ENCODE data around the gene CDH13. TPM values are rescaled to one million over a fixed set of nuclear protein-coding genes. Genes with fewer than 3 reads are reported as not detected.

Gene CDH13
- polyA plus RNA-seq, 1 donor from 2014 or later: 3.2 TPM

DNA sequence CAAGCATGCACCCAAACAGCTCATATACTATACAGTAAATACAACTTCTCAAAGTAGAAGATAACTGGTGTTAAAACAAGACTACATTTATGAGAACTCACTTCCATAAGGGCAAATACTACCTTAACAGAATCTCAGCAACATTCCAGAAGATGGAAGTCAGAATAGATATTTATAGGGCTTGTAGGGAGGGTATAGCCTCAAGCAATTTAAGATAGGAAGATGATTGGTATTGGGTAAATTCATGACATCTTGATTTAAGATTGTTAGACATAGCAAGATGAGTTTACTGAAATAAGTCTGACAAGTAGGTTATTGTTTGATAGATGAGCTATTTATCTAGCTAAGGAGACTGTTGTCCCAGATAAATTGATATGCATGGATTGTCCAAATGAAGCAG, 250.2 kb downstream of the CDH13 start:
- no peaks in the 10 kb centered on the region for H3K27me3 ChIP-seq (ENCODE audit: insufficient read depth, low read depth, low read length)
- no peak overlapping the region for H3K27ac ChIP-seq (ENCODE audit: low read length)
- H2AFZ ChIP-seq (ENCODE audit: low read depth, low read length): no peak overlapping the region
- H3K9me3 ChIP-seq (ENCODE audit: low read length): no peaks in the 10 kb centered on the region
- H3K79me2 ChIP-seq (replicated peaks; ENCODE audit: insufficient read depth, low read length): no peaks in the 10 kb centered on the region
- no peak for TF ChIP-seq SMC3 (conservative IDR thresholded peaks at IDR 0.05; ENCODE audit: poor library complexity)
- no peak for TF ChIP-seq RAD21 (conservative IDR thresholded peaks at IDR 0.05)
- no peak for TF ChIP-seq EP300 (conservative IDR thresholded peaks at IDR 0.05; ENCODE audit: poor library complexity, severe bottlenecking)
- TF ChIP-seq, protein P1, sequence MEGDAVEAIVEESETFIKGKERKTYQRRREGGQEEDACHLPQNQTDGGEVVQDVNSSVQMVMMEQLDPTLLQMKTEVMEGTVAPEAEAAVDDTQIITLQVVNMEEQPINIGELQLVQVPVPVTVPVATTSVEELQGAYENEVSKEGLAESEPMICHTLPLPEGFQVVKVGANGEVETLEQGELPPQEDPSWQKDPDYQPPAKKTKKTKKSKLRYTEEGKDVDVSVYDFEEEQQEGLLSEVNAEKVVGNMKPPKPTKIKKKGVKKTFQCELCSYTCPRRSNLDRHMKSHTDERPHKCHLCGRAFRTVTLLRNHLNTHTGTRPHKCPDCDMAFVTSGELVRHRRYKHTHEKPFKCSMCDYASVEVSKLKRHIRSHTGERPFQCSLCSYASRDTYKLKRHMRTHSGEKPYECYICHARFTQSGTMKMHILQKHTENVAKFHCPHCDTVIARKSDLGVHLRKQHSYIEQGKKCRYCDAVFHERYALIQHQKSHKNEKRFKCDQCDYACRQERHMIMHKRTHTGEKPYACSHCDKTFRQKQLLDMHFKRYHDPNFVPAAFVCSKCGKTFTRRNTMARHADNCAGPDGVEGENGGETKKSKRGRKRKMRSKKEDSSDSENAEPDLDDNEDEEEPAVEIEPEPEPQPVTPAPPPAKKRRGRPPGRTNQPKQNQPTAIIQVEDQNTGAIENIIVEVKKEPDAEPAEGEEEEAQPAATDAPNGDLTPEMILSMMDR (IDR thresholded peaks at IDR 0.05; ENCODE audit: poor library complexity, severe bottlenecking): no peak
- TF ChIP-seq MXI1 (conservative IDR thresholded peaks at IDR 0.05; ENCODE audit: poor library complexity, severe bottlenecking): no peak
- no peak for TF ChIP-seq EZH2 (IDR thresholded peaks at IDR 0.05; ENCODE audit: borderline replicate concordance, insufficient read depth, low read length, poor library complexity, severe bottlenecking)
- TF ChIP-seq, protein P2, sequence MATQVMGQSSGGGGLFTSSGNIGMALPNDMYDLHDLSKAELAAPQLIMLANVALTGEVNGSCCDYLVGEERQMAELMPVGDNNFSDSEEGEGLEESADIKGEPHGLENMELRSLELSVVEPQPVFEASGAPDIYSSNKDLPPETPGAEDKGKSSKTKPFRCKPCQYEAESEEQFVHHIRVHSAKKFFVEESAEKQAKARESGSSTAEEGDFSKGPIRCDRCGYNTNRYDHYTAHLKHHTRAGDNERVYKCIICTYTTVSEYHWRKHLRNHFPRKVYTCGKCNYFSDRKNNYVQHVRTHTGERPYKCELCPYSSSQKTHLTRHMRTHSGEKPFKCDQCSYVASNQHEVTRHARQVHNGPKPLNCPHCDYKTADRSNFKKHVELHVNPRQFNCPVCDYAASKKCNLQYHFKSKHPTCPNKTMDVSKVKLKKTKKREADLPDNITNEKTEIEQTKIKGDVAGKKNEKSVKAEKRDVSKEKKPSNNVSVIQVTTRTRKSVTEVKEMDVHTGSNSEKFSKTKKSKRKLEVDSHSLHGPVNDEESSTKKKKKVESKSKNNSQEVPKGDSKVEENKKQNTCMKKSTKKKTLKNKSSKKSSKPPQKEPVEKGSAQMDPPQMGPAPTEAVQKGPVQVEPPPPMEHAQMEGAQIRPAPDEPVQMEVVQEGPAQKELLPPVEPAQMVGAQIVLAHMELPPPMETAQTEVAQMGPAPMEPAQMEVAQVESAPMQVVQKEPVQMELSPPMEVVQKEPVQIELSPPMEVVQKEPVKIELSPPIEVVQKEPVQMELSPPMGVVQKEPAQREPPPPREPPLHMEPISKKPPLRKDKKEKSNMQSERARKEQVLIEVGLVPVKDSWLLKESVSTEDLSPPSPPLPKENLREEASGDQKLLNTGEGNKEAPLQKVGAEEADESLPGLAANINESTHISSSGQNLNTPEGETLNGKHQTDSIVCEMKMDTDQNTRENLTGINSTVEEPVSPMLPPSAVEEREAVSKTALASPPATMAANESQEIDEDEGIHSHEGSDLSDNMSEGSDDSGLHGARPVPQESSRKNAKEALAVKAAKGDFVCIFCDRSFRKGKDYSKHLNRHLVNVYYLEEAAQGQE (IDR thresholded peaks at IDR 0.05; ENCODE audit: borderline replicate concordance): no peak
- no peak for TF ChIP-seq POLR2AphosphoS5 (IDR thresholded peaks at IDR 0.05)
- no peak for TF ChIP-seq TAF1 (IDR thresholded peaks at IDR 0.05; ENCODE audit: low read depth)
- H3K4me2 ChIP-seq (ENCODE audit: low read length): no peak overlapping the region
- no peaks in the 10 kb centered on the region for H3K36me3 ChIP-seq (ENCODE audit: insufficient read depth, low read length)
- H3K9ac ChIP-seq (ENCODE audit: low read length): no peak overlapping the region
- H3F3A ChIP-seq (ENCODE audit: insufficient read depth, low read length, poor library complexity, severe bottlenecking): no peaks in the 10 kb centered on the region
- H3K9me2 ChIP-seq (ENCODE audit: insufficient read depth, low read length): no peaks in the 10 kb centered on the region
- H4K20me1 ChIP-seq (ENCODE audit: insufficient read depth): no peaks in the 10 kb centered on the region
- no peak overlapping the region for H3K4me3 ChIP-seq (ENCODE audit: low read length)

DNA sequence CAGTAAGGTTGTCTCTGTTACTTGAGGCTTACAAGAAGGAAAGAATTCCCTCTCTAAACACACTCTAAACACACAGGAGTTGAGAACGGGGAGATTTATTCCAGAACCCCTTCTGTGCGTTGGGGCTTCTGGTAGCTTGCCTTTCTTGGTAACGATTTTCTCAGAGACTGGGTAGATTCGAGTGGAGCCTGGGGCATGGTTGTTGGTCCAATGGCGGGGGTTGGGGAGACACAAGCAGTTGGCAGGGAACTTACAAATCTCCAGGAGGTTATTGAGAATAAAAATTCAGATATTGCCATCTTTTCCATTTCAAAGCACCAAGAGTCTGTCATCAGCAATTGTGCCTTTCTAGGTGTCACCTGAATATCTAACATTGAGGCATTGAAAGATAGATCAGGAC, 251.7 kb downstream of the CDH13 start:
- Histone ChIP-seq H3K4me2 (ENCODE audit: low read length) (no peak overlapping the region), H3K27ac (ENCODE audit: low read length) (no peak overlapping the region), H3K9ac (ENCODE audit: low read length) (no peak overlapping the region), H3K9me2 (ENCODE audit: insufficient read depth, low read length) (no peaks in the 10 kb centered on the region), H3K9me3 (ENCODE audit: low read length) (no peaks in the 10 kb centered on the region), H3K27me3 (ENCODE audit: insufficient read depth, low read depth, low read length) (no peaks in the 10 kb centered on the region), H3K4me3 (ENCODE audit: low read length) (no peak overlapping the region), H3K36me3 (ENCODE audit: insufficient read depth, low read length) (no peaks in the 10 kb centered on the region), H3K79me2 (replicated peaks; ENCODE audit: insufficient read depth, low read length) (no peaks in the 10 kb centered on the region), H3F3A (ENCODE audit: insufficient read depth, low read length, poor library complexity, severe bottlenecking) (no peaks in the 10 kb centered on the region), H2AFZ (ENCODE audit: low read depth, low read length) (no peak overlapping the region), H4K20me1 (ENCODE audit: insufficient read depth) (no peaks in the 10 kb centered on the region)
- TF ChIP-seq RAD21 (conservative IDR thresholded peaks at IDR 0.05): no peak
- no peak for TF ChIP-seq TAF1 (IDR thresholded peaks at IDR 0.05; ENCODE audit: low read depth)
- TF ChIP-seq SMC3 (conservative IDR thresholded peaks at IDR 0.05; ENCODE audit: poor library complexity): no peak
- TF ChIP-seq, protein P1 (IDR thresholded peaks at IDR 0.05; ENCODE audit: poor library complexity, severe bottlenecking): no peak
- no peak for TF ChIP-seq EZH2 (IDR thresholded peaks at IDR 0.05; ENCODE audit: borderline replicate concordance, insufficient read depth, low read length, poor library complexity, severe bottlenecking)
- no peak for TF ChIP-seq EP300 (conservative IDR thresholded peaks at IDR 0.05; ENCODE audit: poor library complexity, severe bottlenecking)
- no peak for TF ChIP-seq MXI1 (conservative IDR thresholded peaks at IDR 0.05; ENCODE audit: poor library complexity, severe bottlenecking)

Data from neural cell (in vitro differentiated cells).